Stromal cell of bone marrow (primary cell): ENCODE results near the gene ATXN7.

Experiments used
- DNase-seq: peaks from one replicate; pipeline ENCODE4 v3.0.0-alpha.2; 2012; ENCODE audit warnings: low read depth

ATXN7 gene

GRCh38 chr3:63936925-63937324 is 73.3 kb downstream of the ATXN7 start:
- DNase-seq = no peak

- DNase-seq = no peak
Observed at GRCh38 chr3:63937661-63938651, 74.3 kb downstream of the ATXN7 start.

GRCh38 chr3:63940389-63940757 is 76.7 kb downstream of the ATXN7 start:
- no peak for DNase-seq

- DNase-seq = no peak
Observed at GRCh38 chr3:63942528-63942927, 78.9 kb downstream of the ATXN7 start.

GRCh38 chr3:63943678-63944077 is 80.0 kb downstream of the ATXN7 start:
- DNase-seq = no peak

DNA sequence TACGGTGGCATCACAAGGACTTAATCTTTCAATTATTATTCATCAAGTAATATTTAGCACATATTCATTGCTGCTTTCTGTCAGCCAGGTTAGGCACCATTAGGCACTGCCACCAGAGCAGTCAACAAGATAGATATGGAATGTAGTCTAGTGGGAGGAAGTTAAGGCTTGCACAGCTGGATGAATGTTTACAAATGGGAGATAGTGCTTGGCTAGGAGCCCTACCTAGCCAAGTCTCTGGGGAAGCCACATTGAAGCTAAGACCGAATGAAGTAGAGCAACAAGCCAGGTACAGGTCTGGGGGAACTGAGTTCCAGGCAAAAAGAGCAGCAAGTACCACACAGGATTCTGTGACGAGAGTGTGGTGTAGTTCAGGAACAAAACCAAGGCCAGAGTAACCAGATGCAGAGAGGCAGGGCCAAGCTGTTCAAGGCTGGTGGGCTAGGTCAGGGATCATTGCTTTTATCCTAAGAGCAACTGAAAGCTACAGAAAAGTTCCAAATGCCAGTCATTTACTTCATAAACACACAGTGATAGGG is 82.0 kb downstream of the ATXN7 start:
- DNase-seq = no peak

DNA sequence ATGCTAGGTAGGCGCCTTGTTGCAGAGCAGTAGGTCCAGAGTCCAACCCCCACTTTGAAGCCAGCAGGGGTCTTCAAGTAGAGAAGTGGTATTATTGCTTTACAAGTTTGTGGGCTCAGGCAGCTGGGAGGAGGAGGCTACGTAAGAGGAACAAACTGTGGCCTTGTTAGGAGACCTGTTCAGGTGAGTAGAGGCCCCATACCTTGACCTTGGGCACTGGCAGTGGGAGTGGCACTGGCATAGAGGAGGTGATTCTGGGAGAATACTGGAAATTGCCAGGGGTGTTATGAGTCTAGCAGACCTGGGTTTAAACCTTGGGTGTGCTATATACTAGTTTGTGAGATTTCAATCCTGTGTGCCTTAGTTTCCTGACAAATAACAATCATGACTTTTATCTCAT is 83.1 kb downstream of the ATXN7 start:
- no peak for DNase-seq

- no peak for DNase-seq
Observed at GRCh38 chr3:63947594-63947993, 83.9 kb downstream of the ATXN7 start.

- DNase-seq = peak; percentile 19
Observed at GRCh38 chr3:63949005-63949404, 85.3 kb downstream of the ATXN7 start.

GRCh38 chr3:63950698-63951097 is 87.0 kb downstream of the ATXN7 start:
- DNase-seq = no peak

DNA sequence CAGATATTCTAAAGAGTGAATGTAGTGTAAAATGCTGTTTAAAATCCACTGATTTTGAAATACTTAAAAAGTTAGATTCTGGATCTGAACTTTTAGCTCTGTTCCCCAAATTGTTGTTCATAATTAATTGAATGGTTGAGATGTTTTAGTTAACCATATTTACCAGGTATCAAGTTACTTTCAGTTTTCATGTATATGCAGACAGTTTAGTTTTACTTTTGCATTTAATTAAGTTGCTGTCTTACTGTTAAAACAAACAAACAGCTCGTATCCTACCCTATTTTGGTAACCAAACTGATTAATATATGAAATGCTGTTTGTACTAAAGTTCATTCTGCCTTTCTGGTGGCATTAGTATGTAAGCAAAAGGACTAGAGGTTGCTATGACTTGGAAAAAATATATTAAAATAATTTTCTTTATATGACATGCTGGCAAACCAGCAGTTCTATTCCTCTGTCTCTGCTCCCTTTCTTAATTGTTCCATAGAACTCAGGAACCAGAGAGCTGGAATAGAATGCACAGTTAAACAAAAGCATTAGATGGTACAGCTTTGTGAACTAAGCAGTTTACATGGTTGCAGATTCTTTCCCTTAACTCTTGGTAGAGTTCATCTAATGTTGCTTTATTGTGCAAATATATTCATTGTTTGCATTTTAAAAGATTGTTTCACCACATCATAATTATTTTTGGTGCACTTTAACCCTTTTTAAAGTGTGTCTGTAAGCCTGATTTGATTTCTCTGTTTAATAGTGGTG is 88.0 kb downstream of the ATXN7 start:
- DNase-seq = no peak

- DNase-seq = no peak
Observed at GRCh38 chr3:63952248-63952594, 88.6 kb downstream of the ATXN7 start.

GRCh38 chr3:63954182-63954581 is 90.5 kb downstream of the ATXN7 start:
- DNase-seq = no peak

DNA sequence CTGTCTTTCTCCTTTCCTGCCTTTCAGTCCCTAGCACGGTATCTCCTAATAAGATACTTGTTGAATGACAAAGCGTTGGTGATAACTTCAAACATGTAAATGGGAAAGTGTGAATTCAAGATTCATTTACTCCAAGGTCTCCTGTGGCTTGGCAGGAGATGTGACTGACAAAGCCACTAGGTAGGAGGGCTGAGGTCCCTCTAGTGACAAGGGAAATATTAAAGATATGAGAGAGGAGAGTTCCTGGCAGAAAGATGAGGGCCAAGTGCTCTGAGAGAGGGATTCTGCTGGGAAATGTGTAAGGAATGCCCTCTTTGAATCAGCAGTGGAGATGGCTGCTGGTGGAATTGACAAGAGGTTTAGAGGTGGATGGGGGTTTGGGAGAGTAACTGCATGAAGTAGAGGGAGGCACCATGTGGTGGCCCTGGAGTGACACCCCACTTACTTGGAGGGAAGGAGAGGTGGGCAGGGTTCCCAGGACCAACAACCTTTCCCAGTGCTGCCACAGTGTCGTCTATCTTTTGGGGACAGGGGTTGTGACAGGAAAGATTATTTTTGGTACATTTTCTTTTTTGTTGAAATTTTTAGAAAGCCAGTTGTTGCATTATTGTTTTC is 91.5 kb downstream of the ATXN7 start:
- no peak for DNase-seq

DNA sequence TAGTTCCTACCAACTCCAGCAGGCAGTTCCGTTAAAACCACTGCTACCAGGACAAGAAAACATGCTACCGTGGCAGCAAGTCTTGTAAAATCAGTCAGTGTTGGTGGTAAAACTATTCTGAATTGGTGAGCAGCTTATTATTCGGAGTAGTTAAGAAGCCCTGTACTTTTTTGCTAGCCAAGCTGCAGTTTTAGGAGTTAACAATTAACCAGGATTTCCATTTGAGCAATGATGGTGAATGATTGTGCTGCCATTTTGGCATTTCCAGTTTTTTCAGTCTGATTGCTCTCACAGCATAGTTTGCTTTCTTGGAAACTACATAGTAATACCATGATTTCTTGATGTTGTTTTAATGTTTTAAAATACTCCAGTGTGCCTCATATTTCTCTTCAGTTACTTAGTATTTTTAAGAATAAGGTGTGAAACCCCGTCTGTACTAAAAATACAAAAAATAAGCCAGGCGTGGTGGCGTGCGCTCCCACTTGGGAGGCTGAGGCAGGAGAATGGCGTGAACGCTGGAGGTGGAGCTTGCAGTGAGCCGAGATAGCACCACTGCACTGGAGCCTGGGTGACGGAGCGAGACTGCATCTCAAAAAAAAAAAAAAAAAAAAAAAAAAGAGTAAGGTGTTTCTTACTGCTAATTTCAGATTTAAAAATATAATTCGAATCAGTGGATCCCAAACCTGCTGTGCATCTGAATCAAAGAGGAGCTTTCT is 92.3 kb downstream of the ATXN7 start:
- no peak for DNase-seq

DNA sequence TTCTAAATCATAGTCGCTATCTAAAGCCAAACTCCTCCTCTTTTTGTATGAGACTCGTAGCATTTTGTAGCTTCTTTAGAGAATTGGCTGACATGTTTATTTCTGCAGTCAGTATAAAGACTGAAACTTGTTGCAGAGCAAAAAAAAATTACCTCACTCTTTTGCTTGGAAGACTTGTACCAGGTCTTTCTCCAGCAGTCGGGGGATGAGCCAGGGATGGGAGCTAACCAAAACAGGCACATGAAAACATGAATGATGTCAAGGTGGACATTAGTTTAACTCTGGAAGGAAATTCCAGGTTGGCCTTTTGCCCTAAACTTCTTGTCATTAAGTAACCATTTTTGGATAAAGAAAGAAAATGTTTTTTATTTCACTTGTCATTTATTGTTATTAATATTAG is 95.5 kb downstream of the ATXN7 start:
- DNase-seq = no peak

DNA sequence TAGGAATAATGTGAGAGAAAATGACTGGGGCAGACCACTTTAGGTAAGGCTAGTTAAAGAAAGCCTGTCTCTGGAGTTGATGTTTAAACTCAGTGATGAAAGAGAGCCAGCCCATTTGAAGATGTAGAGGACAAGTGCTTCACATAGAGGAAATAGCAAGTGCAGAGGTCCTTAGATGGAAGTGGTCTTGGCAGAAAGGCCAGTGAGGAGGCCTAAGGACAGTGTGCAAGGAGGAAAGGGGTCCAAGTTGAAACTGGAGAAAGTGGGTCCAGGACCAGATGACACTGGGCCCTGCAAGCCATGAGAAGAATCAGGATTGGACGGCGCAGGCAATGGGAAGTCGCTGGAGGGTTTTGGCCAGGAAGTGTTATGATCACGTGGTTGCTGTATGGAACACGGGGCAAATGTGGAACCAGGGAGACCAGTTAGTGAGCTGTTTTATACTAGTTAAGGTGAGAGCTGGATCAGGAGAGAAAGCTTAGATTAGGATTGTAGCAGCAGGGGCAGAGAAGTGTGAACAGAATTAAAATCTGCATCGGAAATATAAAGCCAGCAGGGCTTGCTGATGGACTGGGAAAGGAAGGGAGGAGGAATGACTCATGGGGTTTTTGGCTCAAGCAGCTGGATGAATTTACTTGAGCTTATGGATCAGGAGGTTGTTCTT is 96.5 kb downstream of the ATXN7 start:
- DNase-seq = peak; percentile 60

DNA sequence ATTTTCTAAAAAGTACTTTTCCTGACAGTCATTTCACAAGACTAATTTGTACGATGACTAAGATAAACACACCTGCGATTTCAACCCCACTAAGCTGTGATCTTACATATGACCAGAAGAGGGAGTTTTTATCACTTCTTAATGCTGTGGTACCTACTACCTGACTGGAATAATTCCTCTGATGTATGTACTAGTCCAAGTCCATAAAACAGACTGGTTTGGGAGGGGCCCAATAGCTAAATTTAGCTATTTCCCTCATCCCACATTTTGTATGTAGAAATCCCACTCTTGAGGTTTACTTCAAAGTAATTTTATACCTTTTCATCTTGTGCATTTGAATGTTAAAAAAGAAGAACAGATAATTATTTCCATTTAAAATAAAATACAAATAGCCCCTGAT is 98.2 kb downstream of the ATXN7 start:
- no peak for DNase-seq

DNA sequence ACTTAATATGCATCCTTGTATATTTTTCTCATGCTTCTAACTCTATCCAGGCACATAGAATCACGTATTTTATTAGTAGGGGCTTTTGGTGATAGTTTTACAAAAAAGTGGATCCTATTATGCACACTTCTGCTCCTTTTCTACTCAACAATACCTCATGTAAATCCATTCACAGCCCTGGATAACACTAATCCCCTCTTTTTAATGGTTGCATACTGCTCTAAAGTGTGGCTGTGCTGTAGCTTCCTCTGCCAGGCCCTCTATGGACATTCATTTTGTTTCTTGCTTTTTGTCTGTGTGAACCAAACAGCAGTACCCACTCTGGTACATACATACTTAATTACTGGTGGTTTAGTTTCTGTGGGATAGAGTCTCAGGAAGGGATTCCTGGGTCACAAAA is 99.8 kb downstream of the ATXN7 start:
- no peak for DNase-seq

DNA sequence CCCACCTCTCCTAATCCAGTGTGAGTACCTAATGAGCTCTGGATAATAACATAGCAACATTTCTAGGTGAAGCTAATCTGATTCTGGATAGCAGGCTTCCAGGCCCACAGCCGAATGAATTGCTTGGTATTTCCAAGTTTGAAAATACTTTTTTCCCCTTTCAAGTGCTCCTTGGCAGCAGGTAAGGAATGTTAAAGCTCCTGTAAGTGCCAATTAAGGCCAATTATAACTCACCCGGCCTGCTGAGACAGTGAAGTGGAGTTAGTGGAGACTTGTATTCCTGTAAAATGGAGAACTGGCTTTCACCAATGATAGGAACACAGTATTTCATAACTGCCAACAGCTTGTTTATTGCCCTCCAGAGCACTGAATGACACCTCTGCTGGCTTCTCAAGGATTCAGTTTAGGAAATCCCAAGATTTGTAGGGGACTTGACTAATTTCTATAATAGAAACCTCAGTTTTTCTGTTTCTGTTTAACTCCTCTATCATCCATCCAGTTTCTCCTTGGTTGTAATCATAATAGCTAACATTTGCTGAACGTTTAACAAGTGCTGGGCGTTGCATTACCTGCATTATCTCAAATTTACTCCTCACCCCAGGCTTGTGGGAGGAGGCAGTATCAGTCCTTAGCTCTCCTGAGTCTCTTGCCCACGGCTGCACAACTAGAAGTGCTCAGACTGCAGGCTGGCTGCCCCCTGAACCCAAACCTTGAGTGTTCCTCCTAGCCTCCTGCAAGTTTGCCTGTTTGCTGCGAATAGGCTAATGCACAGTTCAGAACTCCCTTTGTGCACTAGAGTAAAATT is 101.2 kb downstream of the ATXN7 start:
- no peak for DNase-seq

DNA sequence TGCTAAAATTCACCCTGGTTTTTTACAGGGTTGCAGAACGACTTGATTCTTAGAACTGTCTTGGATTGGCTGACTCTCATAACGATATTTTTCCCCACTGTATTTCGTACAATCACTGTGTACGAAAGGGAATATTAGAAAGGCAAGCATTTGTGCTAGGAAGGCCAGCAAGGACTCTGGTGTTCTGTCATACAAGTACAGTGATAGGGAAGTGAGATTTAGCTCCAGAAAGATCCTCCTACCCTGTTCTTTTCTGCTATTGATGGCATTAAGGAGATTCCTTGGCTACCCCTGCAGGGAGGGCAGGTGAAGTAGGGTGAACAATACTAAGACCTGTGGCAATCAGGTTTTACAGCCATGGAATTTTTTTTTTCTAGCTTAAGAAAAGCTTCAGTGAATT is 102.3 kb downstream of the ATXN7 start:
- no peak for DNase-seq
